Measurements from ENCODE around the gene PDP2. TPM values are rescaled to one million over a fixed set of nuclear protein-coding genes. Genes with fewer than 3 reads are reported as not detected.

PDP2 gene
- total RNA-seq, 1 experiment from 2014 or later: 42.0 TPM

DNA sequence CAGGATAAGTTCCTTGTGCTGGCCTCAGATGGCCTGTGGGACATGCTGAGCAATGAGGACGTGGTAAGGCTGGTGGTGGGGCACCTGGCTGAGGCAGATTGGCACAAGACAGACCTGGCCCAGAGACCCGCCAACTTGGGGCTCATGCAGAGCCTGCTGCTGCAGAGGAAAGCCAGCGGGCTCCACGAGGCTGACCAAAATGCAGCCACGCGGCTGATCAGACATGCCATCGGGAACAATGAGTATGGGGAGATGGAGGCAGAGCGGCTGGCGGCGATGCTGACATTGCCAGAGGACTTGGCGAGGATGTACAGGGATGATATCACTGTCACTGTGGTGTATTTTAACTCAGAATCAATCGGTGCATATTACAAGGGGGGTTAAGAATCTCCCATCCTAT, 5.2 kb downstream of the PDP2 start:
- H3K27ac ChIP-seq (ENCODE audit: low read depth, low read length, poor library complexity, severe bottlenecking): no peak overlapping the region
- no TSS peak for BruUV-seq (replicated peaks)
- no peaks in the 10 kb centered on the region for H3K27me3 ChIP-seq (replicated peaks; ENCODE audit: insufficient read depth, low read depth, low read length, poor library complexity)
- peaks cover 12% of the 10 kb centered on the region for H3K4me1 ChIP-seq (ENCODE audit: insufficient read depth, low read length, poor library complexity, severe bottlenecking)
- POLR2A ChIA-PET (ENCODE audit: low non-redundant PET): no interaction called here
- H3K4me3 ChIP-seq (ENCODE audit: low read depth, low read length, poor library complexity, severe bottlenecking): no peak overlapping the region
- H3K36me3 ChIP-seq (ENCODE audit: insufficient read depth, low read length, poor library complexity, severe bottlenecking): peaks cover 47% of the 10 kb centered on the region
- no peak for DNase-seq (ENCODE audit: low spot score)
- intact Hi-C loops (cut with micrococcal nuclease; ENCODE audit: unreplicated experiment): no loop called here
- no peak for TF ChIP-seq EZH2 (IDR thresholded peaks at IDR 0.05; ENCODE audit: borderline replicate concordance, low read depth, low read length, poor library complexity, severe bottlenecking)
- TF ChIP-seq, protein P1, sequence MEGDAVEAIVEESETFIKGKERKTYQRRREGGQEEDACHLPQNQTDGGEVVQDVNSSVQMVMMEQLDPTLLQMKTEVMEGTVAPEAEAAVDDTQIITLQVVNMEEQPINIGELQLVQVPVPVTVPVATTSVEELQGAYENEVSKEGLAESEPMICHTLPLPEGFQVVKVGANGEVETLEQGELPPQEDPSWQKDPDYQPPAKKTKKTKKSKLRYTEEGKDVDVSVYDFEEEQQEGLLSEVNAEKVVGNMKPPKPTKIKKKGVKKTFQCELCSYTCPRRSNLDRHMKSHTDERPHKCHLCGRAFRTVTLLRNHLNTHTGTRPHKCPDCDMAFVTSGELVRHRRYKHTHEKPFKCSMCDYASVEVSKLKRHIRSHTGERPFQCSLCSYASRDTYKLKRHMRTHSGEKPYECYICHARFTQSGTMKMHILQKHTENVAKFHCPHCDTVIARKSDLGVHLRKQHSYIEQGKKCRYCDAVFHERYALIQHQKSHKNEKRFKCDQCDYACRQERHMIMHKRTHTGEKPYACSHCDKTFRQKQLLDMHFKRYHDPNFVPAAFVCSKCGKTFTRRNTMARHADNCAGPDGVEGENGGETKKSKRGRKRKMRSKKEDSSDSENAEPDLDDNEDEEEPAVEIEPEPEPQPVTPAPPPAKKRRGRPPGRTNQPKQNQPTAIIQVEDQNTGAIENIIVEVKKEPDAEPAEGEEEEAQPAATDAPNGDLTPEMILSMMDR (conservative IDR thresholded peaks at IDR 0.05; ENCODE audit: low read depth, low read length): no peak
- H3K9me3 ChIP-seq (ENCODE audit: low read depth, low read length, poor library complexity, severe bottlenecking): no peaks in the 10 kb centered on the region
- CTCF ChIA-PET: no interaction called here

DNA sequence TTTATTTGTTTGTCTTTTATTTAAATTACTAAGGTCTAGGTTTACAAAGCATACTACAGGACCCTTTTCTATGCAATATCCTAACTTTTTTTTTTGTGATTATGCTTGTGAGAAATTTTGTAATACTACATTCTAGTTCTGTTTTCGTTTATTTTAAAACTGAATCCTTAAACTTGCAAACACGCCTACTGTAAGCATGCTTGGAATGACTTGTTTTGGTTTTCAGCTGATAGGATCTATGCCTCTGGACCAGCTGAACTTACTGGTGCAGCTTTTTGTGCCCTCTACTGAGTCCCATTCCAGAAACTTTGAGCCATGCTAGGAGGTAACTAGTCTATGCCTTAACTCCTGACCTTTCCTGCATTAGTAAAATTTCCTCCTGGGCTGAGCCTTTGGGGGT, 6.0 kb downstream of the PDP2 start:
- peaks cover 47% of the 10 kb centered on the region for H3K36me3 ChIP-seq (ENCODE audit: insufficient read depth, low read length, poor library complexity, severe bottlenecking)
- ChIA-PET POLR2A (ENCODE audit: low non-redundant PET) (no interaction called here), CTCF (no interaction called here)
- TF ChIP-seq, protein P1 (conservative IDR thresholded peaks at IDR 0.05; ENCODE audit: low read depth, low read length): no peak
- TF ChIP-seq EZH2 (IDR thresholded peaks at IDR 0.05; ENCODE audit: borderline replicate concordance, low read depth, low read length, poor library complexity, severe bottlenecking): no peak
- peaks cover 12% of the 10 kb centered on the region for H3K4me1 ChIP-seq (ENCODE audit: insufficient read depth, low read length, poor library complexity, severe bottlenecking)
- H3K27ac ChIP-seq (ENCODE audit: low read depth, low read length, poor library complexity, severe bottlenecking): peak overlapping the region; percentile 49
- DNase-seq (ENCODE audit: low spot score): no peak
- intact Hi-C loops (cut with micrococcal nuclease; ENCODE audit: unreplicated experiment): no loop called here
- H3K27me3 ChIP-seq (replicated peaks; ENCODE audit: insufficient read depth, low read depth, low read length, poor library complexity): no peaks in the 10 kb centered on the region
- no TSS peak for BruUV-seq (replicated peaks)
- H3K9me3 ChIP-seq (ENCODE audit: low read depth, low read length, poor library complexity, severe bottlenecking): no peaks in the 10 kb centered on the region
- H3K4me3 ChIP-seq (ENCODE audit: low read depth, low read length, poor library complexity, severe bottlenecking): no peak overlapping the region

DNA sequence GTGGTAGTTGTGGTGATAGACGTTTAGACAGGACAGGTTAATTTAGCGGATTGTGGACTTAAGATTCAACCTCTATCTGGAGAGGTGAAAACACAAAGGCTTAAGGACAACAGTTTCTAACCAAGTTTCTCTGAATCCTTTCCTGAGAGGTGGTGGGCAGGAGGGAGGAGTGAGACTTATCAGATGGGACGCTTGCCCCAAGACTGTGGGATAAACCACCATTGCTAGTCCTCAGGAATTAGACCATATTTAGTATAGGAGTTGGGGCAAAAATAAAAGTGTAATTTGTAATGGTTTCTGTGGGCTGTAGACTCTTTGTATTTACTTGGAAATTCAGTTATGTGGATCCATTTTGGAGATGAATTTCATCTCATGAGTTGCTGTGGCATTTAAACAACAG, 6.6 kb downstream of the PDP2 start:
- CTCF ChIA-PET: no interaction called here
- intact Hi-C loops (cut with micrococcal nuclease; ENCODE audit: unreplicated experiment): no loop called here
- POLR2A ChIA-PET (ENCODE audit: low non-redundant PET): no interaction called here
- Histone ChIP-seq H3K4me3 (ENCODE audit: low read depth, low read length, poor library complexity, severe bottlenecking) (no peak overlapping the region), H3K36me3 (ENCODE audit: insufficient read depth, low read length, poor library complexity, severe bottlenecking) (peaks cover 47% of the 10 kb centered on the region), H3K9me3 (ENCODE audit: low read depth, low read length, poor library complexity, severe bottlenecking) (no peaks in the 10 kb centered on the region), H3K4me1 (ENCODE audit: insufficient read depth, low read length, poor library complexity, severe bottlenecking) (peaks cover 12% of the 10 kb centered on the region), H3K27ac (ENCODE audit: low read depth, low read length, poor library complexity, severe bottlenecking) (peak overlapping the region; percentile 49), H3K27me3 (replicated peaks; ENCODE audit: insufficient read depth, low read depth, low read length, poor library complexity) (no peaks in the 10 kb centered on the region)
- no TSS peak for BruUV-seq (replicated peaks)
- DNase-seq (ENCODE audit: low spot score): no peak
- TF ChIP-seq EZH2 (IDR thresholded peaks at IDR 0.05; ENCODE audit: borderline replicate concordance, low read depth, low read length, poor library complexity, severe bottlenecking): no peak
- TF ChIP-seq, protein P1 (conservative IDR thresholded peaks at IDR 0.05; ENCODE audit: low read depth, low read length): no peak
